ENCODE data around the gene NAPB. TPM values are rescaled to one million over a fixed set of nuclear protein-coding genes. Genes with fewer than 3 reads are reported as not detected.

The NAPB gene
- polyA plus RNA-seq, 2 of the 4 experiments (the other 2 are of a cell fraction): 6.2 to 12.7 TPM

GRCh38 chr20:23415555-23415954, 5.7 kb downstream of the NAPB start (continued):
- TF ChIP-seq KDM5A (IDR thresholded peaks at IDR 0.05) (no peak), ATOH8 (CRISPR knock-in tag; IDR thresholded peaks at IDR 0.05; ENCODE audit: low read depth) (no peak)

- DNase-seq (ENCODE audit: low read depth in 1 of 2, low spot score in 1 of 2) (no peak), ATAC-seq (no peak), FAIRE-seq (peak; percentile 84)
- WGBS (ENCODE audit: missing lambda C conversion rate): 76% methylated on average over 1 of the region's 1 CpG
- TF ChIP-seq RCOR1 (IDR thresholded peaks at IDR 0.05; ENCODE audit: low read depth, low read length) (no peak), EP300 (IDR thresholded peaks at IDR 0.05) (no peak), POLR2AphosphoS2 (conservative IDR thresholded peaks at IDR 0.05; ENCODE audit: low read length) (no peak), CBX8 (IDR thresholded peaks at IDR 0.05) (no peak), KDM5A (IDR thresholded peaks at IDR 0.05) (no peak)
- TF ChIP-seq, protein P1, sequence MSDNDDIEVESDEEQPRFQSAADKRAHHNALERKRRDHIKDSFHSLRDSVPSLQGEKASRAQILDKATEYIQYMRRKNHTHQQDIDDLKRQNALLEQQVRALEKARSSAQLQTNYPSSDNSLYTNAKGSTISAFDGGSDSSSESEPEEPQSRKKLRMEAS (IDR thresholded peaks at IDR 0.05): no peak
- Histone ChIP-seq H3K9me3 (no peaks in the 10 kb centered on the region), H3K4me2 (no peak overlapping the region), H3K27ac (no peak overlapping the region), H3K4me3 (no peak overlapping the region), H3K4me1 (peaks cover 13% of the 10 kb centered on the region; the same call in 2 of the 3 replicates)
- CTCF ChIA-PET: interaction anchor here (1.4 kb wide), 1 partner anchor 10 kb away, joined by 6 read pairs; no protein-coding TSS in a partner anchor
- POLR2A ChIA-PET: interaction anchor here (2.5 kb wide), 1 partner anchor 65 kb away, joined by 8 read pairs; the partner anchor contains the start of gene NXT1
Observed at GRCh38 chr20:23414526-23415188, 6.6 kb downstream of the NAPB start.

DNA sequence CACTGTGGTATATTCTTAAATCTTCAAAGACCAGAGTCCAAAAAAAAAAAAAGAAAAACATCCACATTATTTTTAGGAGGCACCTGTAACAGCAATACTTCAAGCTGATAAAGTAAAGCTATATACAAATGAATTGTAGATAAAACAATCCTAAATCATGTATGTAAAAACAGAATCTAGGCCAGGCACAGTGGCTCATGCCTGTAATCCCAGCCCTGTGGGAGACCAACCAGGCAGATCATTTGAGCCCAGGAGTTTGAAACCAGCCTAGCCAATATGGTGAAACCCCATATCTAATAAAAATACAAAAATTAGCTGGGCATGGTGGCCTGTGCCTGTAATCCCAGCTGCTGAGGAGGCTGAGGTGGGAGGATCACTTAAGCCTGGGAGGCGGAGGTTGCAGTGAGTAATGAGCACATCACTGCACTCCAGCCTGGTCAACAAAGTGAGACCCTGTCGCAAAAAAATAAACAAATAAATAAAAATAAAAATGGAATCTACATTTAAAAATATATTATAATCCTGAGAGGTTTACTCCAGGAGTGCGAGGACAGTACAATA, 7.3 kb downstream of the NAPB start:
- Histone ChIP-seq H3K4me2 (no peak overlapping the region), H3K9me3 (no peaks in the 10 kb centered on the region), H3K4me3 (no peak overlapping the region), H3K4me1 (peaks cover 9% of the 10 kb centered on the region; the same call in 2 of the 3 replicates), H3K27ac (no peak overlapping the region)
- CTCF ChIA-PET: interaction anchor here (0.7 to 1.4 kb wide), 2 partner anchors 9 to 62 kb away, joined by 4 to 6 read pairs; no protein-coding TSS in a partner anchor
- ATAC-seq (no peak), FAIRE-seq (no peak), DNase-seq (ENCODE audit: low read depth in 1 of 2, low spot score in 1 of 2) (no peak)
- no peak for TF ChIP-seq REST (IDR thresholded peaks at IDR 0.05)
- TF ChIP-seq USF2 (IDR thresholded peaks at IDR 0.05): no peak
- TF ChIP-seq NFE2L2 (conservative IDR thresholded peaks at IDR 0.05; ENCODE audit: low read length): no peak
- TF ChIP-seq JUN (IDR thresholded peaks at IDR 0.05): no peak
- no peak for TF ChIP-seq HES2 (IDR thresholded peaks at IDR 0.05)
- TF ChIP-seq, protein P2, sequence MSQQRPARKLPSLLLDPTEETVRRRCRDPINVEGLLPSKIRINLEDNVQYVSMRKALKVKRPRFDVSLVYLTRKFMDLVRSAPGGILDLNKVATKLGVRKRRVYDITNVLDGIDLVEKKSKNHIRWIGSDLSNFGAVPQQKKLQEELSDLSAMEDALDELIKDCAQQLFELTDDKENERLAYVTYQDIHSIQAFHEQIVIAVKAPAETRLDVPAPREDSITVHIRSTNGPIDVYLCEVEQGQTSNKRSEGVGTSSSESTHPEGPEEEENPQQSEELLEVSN (IDR thresholded peaks at IDR 0.05; ENCODE audit: borderline replicate concordance, low read depth): no peak
- TF ChIP-seq HMGXB4 (CRISPR knock-in tag; IDR thresholded peaks at IDR 0.05; ENCODE audit: borderline replicate concordance): no peak
- no peak for TF ChIP-seq CBX8 (IDR thresholded peaks at IDR 0.05)
- TF ChIP-seq CHD2 (IDR thresholded peaks at IDR 0.05; ENCODE audit: low read length, partially characterized antibody): no peak
- no peak for TF ChIP-seq FOSL2 (IDR thresholded peaks at IDR 0.05)
- TF ChIP-seq FOSL2 (CRISPR knock-in tag; IDR thresholded peaks at IDR 0.05): no peak
- no peak for TF ChIP-seq EP300 (IDR thresholded peaks at IDR 0.05)
- TF ChIP-seq CHD4 (IDR thresholded peaks at IDR 0.05; ENCODE audit: borderline replicate concordance): no peak
- TF ChIP-seq RCOR1 (IDR thresholded peaks at IDR 0.05; ENCODE audit: low read depth, low read length): no peak
- no peak for TF ChIP-seq SMC3 (IDR thresholded peaks at IDR 0.05)
- TF ChIP-seq POLR2AphosphoS2 (conservative IDR thresholded peaks at IDR 0.05; ENCODE audit: low read length): no peak
- no peak for TF ChIP-seq TFCP2L1 (CRISPR knock-in tag; IDR thresholded peaks at IDR 0.05)
- no peak for TF ChIP-seq HOXB13 (CRISPR knock-in tag; IDR thresholded peaks at IDR 0.05; ENCODE audit: low read depth)
- TF ChIP-seq, protein P1 (IDR thresholded peaks at IDR 0.05): no peak
- TF ChIP-seq SREBF2 (IDR thresholded peaks at IDR 0.05): no peak
- no peak for TF ChIP-seq MYC (IDR thresholded peaks at IDR 0.05; ENCODE audit: borderline replicate concordance, low read length)
- POLR2A ChIA-PET: interaction anchor here (2.5 kb wide), 1 partner anchor 64 kb away, joined by 8 read pairs; the partner anchor contains the start of gene NXT1
- WGBS (ENCODE audit: missing lambda C conversion rate): 91% methylated on average over 3 of the region's 3 CpGs

Data from A549 (cell line).